GM21423 (cell line): Measurements from ENCODE around the gene NELFB.

Experiments used
- ATAC-seq: cut with Tn5 transposase; IDR thresholded peaks from one replicate; pipeline ENCODE4 v1.9.1; 2021; ENCODE audit warnings: mild to moderate bottlenecking, moderate library complexity; ENCODE audit not compliant: unreplicated experiment

The NELFB gene

GRCh38 chr9:137301081-137301947 is 46.2 kb downstream of the NELFB start:
- peak; percentile 2 for ATAC-seq

DNA sequence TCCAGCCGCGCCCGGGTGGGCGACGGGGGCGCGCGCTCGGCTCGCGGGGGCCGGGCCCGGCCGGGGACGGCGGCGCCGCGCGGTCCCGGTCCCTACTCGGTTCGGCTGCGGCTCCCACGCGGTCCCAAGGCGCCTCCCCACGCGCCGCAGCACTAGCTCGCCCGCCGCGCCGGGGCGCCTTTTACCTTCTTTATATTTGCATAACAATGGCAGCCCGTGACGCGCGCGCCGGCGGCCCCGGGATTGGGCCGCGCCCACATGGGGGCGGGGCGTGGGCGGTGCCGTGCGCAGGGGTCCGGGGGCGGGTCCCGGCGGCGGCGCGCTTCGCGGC is 47.0 kb downstream of the NELFB start, which contains the start of gene NRARP:
Gene NRARP, minus strand, starts transcription at position 154 of the 331 bp plus-strand sequence. CDS start 343 bp downstream, outside the sequence.
- peak; percentile 66 for ATAC-seq

- ATAC-seq, result peak; percentile 41
These were observed 47.5 kb downstream of the NELFB start for GRCh38 chr9:137302449-137303150.

- ATAC-seq, result no peak
These were observed 48.2 kb downstream of the NELFB start for GRCh38 chr9:137303151-137303892.

DNA sequence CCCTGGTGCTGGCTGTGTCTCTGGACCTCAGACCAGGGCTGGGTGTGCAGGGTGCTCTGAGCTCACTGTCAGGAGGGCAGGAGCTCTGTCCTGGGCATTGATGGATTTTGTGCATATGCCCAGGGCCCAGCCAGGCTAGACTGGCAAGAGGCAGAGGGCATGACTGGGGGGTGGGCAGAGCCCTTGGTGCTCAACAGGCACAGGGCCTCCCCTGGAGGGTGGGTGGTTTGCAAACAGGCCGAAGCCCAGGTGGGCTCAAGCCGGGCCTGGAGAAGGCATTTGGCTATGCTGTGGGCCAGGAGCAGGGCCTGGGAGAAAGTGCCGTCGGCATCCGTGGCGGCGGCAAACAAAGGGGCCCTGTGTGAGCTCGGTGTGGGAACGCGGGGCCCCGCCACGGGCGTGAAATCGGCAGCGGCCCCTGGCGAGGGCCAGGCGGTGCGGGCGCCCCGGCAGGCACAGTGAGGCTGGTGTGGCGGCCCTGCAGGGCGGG is 48.8 kb downstream of the NELFB start:
- no peak for ATAC-seq

- no peak for ATAC-seq
These were observed 49.4 kb downstream of the NELFB start for GRCh38 chr9:137304383-137305059.

GRCh38 chr9:137305060-137305797 is 50.1 kb downstream of the NELFB start:
- no peak for ATAC-seq

- ATAC-seq, result no peak
These were observed 50.6 kb downstream of the NELFB start for GRCh38 chr9:137305798-137306065.

- ATAC-seq, result no peak
These were observed 51.1 kb downstream of the NELFB start for GRCh38 chr9:137306066-137306849.

DNA sequence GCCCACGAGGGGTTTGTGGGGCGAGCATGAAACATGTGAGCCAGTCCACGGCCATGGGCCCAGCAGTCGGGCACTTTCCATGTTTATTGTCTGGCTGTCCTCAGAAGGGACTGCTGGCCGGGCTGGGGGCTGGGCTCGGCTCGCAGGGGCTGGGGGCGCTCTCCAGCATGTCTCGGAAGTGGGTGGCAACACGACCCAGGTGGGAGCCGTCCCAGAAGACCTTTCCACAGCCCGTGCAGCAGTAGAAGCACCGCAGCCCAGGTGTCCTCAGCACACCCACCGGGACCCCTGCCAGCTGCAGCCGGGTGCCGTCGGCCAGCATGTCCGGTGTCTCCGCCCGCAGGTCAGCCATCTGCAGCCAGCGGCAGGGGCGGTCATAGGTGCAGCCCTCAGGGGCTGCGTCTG is 51.7 kb downstream of the NELFB start:
- no peak for ATAC-seq

DNA sequence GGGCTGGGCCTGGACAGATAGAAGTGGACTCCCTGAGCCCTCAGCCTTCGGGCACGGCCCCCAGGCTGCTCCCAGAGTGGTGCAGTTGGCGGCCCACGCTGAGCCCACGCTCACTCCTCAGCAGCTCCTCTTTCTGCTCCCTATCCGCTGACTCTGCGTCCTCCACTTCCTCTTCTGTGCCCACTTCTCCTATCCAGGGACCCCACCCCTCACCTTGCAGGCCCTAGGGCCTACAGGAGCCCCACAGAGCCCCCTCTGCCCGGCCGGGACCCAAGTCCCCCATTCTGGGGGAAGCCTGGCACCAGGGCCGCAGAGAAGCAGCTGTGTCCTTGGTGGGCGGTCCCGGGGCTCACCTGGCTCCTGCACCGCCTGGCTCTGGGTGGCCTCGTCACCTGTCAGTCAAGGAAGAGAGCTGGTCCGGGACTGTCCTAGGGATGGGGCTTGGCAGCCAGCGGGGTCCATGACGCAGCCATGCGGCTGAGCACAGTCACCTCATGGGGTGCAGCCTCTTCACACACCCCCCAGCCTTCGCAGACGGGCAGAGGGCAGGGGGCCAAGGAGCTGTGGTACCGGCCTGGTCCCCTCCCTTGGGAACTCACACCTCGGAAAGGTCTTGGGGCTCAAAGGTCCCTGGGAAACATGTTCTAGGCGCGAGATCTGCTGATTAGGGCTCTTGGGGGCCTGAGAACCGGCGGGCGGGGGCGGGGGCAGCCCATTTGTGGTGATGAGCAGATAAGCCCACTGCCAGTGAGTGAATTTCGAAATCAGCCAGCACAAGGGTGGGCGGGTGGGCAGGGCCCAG is 52.3 kb downstream of the NELFB start:
- ATAC-seq, result no peak

DNA sequence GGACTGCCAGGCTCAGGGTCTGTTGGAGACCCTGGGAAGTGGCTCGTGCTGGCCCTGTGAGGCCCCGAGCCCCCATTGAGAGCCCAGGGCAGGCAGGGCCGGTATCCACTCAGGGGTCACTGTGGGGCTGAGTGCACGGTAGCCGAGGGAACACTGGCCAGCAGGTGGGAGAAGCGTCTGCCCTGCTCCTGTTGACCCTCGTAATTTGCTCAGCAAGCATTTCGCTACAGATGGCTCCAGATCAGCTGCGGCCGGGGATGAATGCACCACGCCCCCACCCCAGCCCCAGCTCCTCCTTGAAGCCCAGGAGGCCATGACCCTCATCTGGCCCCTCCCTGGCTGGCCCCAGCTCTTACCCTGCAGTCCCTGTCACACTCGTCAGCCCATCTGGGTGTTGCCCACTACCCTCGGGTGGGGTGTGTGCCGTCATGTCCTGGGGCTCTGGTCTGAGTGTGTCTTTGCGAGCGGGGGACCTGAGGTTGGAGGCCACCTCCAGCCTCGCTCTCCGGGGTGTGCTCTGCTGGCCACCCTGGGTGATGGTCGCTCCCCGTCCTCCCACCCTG is 53.0 kb downstream of the NELFB start:
- ATAC-seq, result no peak

GRCh38 chr9:137309368-137310188 is 54.5 kb downstream of the NELFB start:
- ATAC-seq, result no peak

GRCh38 chr9:137310189-137311052 is 55.3 kb downstream of the NELFB start:
- ATAC-seq, result no peak

DNA sequence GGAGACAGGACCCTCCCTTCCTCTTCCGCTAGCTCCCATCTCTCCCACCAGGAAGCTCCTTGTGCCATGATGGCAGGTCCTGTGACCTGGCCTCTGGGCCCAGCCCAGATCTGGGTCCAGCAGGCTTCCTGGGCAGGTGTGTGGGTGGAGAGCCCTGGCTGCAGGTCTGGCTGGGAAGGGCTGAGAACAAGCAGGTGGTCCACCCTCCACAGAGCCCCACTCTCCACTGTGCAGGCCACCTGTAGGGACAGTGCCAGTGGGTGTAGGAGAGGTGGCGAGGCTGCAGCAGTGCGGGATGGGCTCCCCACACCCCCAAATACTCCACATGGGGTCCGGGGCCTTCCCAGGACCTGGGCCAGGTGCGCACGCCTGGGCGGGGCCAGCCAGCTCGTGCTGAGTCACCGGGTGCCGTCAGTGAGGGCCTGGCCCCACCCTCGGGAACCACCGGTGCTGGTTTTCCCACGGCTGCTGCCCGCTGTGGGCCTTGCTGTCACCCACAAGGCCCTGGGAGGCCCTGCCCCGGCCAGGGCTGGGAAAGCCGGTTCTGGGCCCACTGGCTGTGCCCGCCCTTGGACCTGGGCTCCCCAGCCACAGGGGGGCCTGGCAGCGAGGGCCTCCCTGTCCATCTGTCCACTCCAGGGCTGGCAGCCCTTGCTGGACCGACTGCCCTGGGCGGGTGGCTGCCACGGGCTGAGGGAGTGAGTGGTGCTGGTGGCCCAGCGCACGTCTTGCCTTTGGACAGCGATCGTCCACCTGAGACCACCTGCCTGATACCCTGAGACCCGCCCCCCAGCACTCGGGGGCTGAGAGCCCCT is 56.3 kb downstream of the NELFB start:
- ATAC-seq, result no peak
